Muscle layer of colon (tissue), 2 donors: ENCODE data around the gene PTPRH.
A peak's percentile ranks its signal among the peaks of the same experiment; 100 is the strongest.
"Not testable (repeated sequence)": the region's sequence is repeated elsewhere in the genome, so short reads cannot be mapped to it uniquely, and the experiment has no call there.

ENCODE experiments used
- H3K27ac ChIP-seq: one replicate; pipeline ENCODE4 v1.7.0; 2013; ENCODE audit warnings: low read depth, mild to moderate bottlenecking, low read length, moderate library complexity
- H3K27me3 ChIP-seq, 2 donors: one replicate each; pipeline ENCODE4 v1.7.0; 2013; ENCODE audit warnings: low read length in 2 of 2, mild to moderate bottlenecking in 2 of 2; ENCODE audit not compliant: insufficient read depth in 2 of 2, control insufficient read depth in 1 of 2
- H3K36me3 ChIP-seq: one replicate; pipeline ENCODE4 v1.7.0; 2013; ENCODE audit warnings: mild to moderate bottlenecking, low read length; ENCODE audit not compliant: insufficient read depth
- H3K4me1 ChIP-seq: one replicate; pipeline ENCODE4 v1.7.0; 2013; ENCODE audit warnings: mild to moderate bottlenecking, low read length; ENCODE audit not compliant: insufficient read depth
- H3K4me3 ChIP-seq, 2 donors: one replicate each; pipeline ENCODE4 v1.7.0; 2013; ENCODE audit warnings: low read length in 2 of 2, low read depth in 1 of 2, mild to moderate bottlenecking in 1 of 2, moderate library complexity in 1 of 2
- H3K9ac ChIP-seq: one replicate; pipeline ENCODE4 v1.7.0; 2013; ENCODE audit warnings: low read length
- H3K9me3 ChIP-seq: one replicate; pipeline ENCODE4 v1.7.0; 2013; ENCODE audit warnings: mild to moderate bottlenecking, low read length
- donor health status: abdominal sarcoma.
- donor health status: Adenocarcinoma of cecum.

Gene PTPRH

GRCh38 chr19:55173186-55173713 lies 36.1 kb downstream of the PTPRH start:
- no peak overlapping the region for H3K9ac ChIP-seq
- no peaks in the 10 kb centered on the region for H3K4me1 ChIP-seq
- no peak overlapping the region for H3K27ac ChIP-seq
- no peaks in the 10 kb centered on the region for H3K36me3 ChIP-seq
- H3K9me3 ChIP-seq = no peaks in the 10 kb centered on the region
- H3K4me3 ChIP-seq = no peak overlapping the region
- peaks cover 54 to 91% of the 10 kb centered on the region in 2 donors for H3K27me3 ChIP-seq

GRCh38 chr19:55172741-55173140 lies 36.6 kb downstream of the PTPRH start:
- no peak overlapping the region for H3K4me3 ChIP-seq
- no peaks in the 10 kb centered on the region for H3K4me1 ChIP-seq
- H3K36me3 ChIP-seq = no peaks in the 10 kb centered on the region
- H3K9me3 ChIP-seq = no peaks in the 10 kb centered on the region
- H3K27me3 ChIP-seq = peaks cover 53 to 89% of the 10 kb centered on the region in 2 donors
- no peak overlapping the region for H3K27ac ChIP-seq
- no peak overlapping the region for H3K9ac ChIP-seq

- H3K4me3 ChIP-seq, H3K9ac ChIP-seq, H3K4me1 ChIP-seq, H3K27ac ChIP-seq, H3K36me3 ChIP-seq, H3K9me3 ChIP-seq: not testable (repeated sequence)
- H3K27me3 ChIP-seq = peaks cover 57 to 89% of the 10 kb centered on the region in 2 donors
Measured at GRCh38 chr19:55172318-55172717, 37.0 kb downstream of the PTPRH start.

- Histone ChIP-seq H3K27ac (no peak overlapping the region), H3K9me3 (no peaks in the 10 kb centered on the region), H3K36me3 (no peaks in the 10 kb centered on the region), H3K4me1 (peaks cover 5% of the 10 kb centered on the region), H3K9ac (no peak overlapping the region), H3K27me3 (peaks cover 57 to 89% of the 10 kb centered on the region in 2 donors), H3K4me3 (no peak overlapping the region)
Measured at GRCh38 chr19:55171440-55171839, 37.9 kb downstream of the PTPRH start.

GRCh38 chr19:55169136-55169535 lies 40.2 kb downstream of the PTPRH start:
- peaks cover 46 to 82% of the 10 kb centered on the region in 2 donors for H3K27me3 ChIP-seq
- no peak overlapping the region for H3K9ac ChIP-seq
- H3K36me3 ChIP-seq = no peaks in the 10 kb centered on the region
- no peaks in the 10 kb centered on the region for H3K9me3 ChIP-seq
- H3K4me3 ChIP-seq = no peak overlapping the region
- no peak overlapping the region for H3K27ac ChIP-seq
- peaks cover 10% of the 10 kb centered on the region for H3K4me1 ChIP-seq

GRCh38 chr19:55166530-55167268 lies 42.6 kb downstream of the PTPRH start, which contains the start of gene DNAAF3:
DNAAF3 (minus strand) TSS chr19:55166613; CDS start chr19:55166413, 200 bp downstream.
- H3K4me3 ChIP-seq = peak within 1 kb of the TSS in 1 of 2 donors; percentile 7
- H3K9ac ChIP-seq = no peak within 1 kb of the TSS
- no peaks in the 10 kb centered on the region for H3K9me3 ChIP-seq
- no peaks in the 10 kb centered on the region for H3K36me3 ChIP-seq
- H3K27ac ChIP-seq = no peak within 1 kb of the TSS
- H3K4me1 ChIP-seq = peaks cover 10% of the 10 kb centered on the region
- peaks cover 43 to 66% of the 10 kb centered on the region in 2 donors for H3K27me3 ChIP-seq

- peaks cover 46 to 68% of the 10 kb centered on the region in 2 donors for H3K27me3 ChIP-seq
- no peaks in the 10 kb centered on the region for H3K36me3 ChIP-seq
- peak overlapping the region in 1 of 2 donors; percentile 7 for H3K4me3 ChIP-seq
- H3K9me3 ChIP-seq = no peaks in the 10 kb centered on the region
- H3K9ac ChIP-seq = no peak overlapping the region
- H3K27ac ChIP-seq = no peak overlapping the region
- H3K4me1 ChIP-seq = peaks cover 10% of the 10 kb centered on the region
Measured at GRCh38 chr19:55165952-55166529, 43.3 kb downstream of the PTPRH start.

- H3K9ac ChIP-seq = no peak overlapping the region
- peaks cover 38 to 75% of the 10 kb centered on the region in 2 donors for H3K27me3 ChIP-seq
- peaks cover 6% of the 10 kb centered on the region for H3K4me1 ChIP-seq
- no peak overlapping the region for H3K27ac ChIP-seq
- H3K9me3 ChIP-seq = no peaks in the 10 kb centered on the region
- no peaks in the 10 kb centered on the region for H3K36me3 ChIP-seq
- no peak overlapping the region for H3K4me3 ChIP-seq
Measured at GRCh38 chr19:55161571-55162322, 47.6 kb downstream of the PTPRH start.

GRCh38 chr19:55160986-55161365 lies 48.3 kb downstream of the PTPRH start:
- Histone ChIP-seq H3K9me3 (no peaks in the 10 kb centered on the region), H3K9ac (no peak overlapping the region), H3K36me3 (no peaks in the 10 kb centered on the region), H3K4me1 (no peaks in the 10 kb centered on the region), H3K4me3 (no peak overlapping the region), H3K27ac (no peak overlapping the region), H3K27me3 (peaks cover 38 to 75% of the 10 kb centered on the region in 2 donors)

- Histone ChIP-seq H3K4me3 (no peak overlapping the region), H3K4me1 (no peaks in the 10 kb centered on the region), H3K9me3 (no peaks in the 10 kb centered on the region), H3K27me3 (peaks cover 32 to 73% of the 10 kb centered on the region in 2 donors), H3K27ac (no peak overlapping the region), H3K36me3 (no peaks in the 10 kb centered on the region), H3K9ac (no peak overlapping the region)
Measured at GRCh38 chr19:55160128-55160985, 48.9 kb downstream of the PTPRH start.
